Tibial nerve (tissue), 3 donors: ENCODE results near the gene GIPC2.

Source experiments
- POLR2A ChIP-seq, 2 donors: fragments of 450-650 bp; IDR thresholded peaks; one replicate each; pipeline ENCODE4 v1.6.1; 2017; ENCODE audit warnings: antibody characterized with exemption in 2 of 2, mild to moderate bottlenecking in 2 of 2, moderate library complexity in 2 of 2
- TF ChIP-seq, protein P1 (sequence below), 5 experiments: fragments of 200-600 bp in 3 of 5; fragments of 450-650 bp in 2 of 5; sonication (generic) in 3 of 5; IDR thresholded peaks; one replicate each; pipeline ENCODE4 v1.5.1; 2016 to 2019; ENCODE audit warnings: antibody characterized with exemption in 5 of 5, mild to moderate bottlenecking in 3 of 5, moderate library complexity in 2 of 5

DNA sequence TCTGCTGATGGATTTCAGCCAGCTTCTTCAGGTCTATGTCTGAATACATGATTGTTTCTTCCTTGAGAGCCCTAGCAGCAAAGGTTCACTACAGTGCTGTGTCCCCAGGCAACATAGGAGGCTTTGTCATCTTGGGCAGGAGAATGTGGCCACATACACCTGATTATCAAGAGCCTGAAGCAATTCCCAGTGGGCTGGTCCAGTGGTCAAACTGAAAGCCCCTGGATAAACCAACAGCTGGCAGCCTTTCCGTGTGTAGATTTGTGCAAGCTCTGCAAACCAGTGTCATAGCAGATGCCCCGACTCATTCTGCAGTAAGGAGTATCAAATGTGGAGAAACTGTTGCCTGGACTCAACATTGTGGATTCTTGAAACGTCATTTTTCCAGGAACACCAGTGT lies 2.3 kb upstream of the GIPC2 start:
- TF ChIP-seq, protein P1, sequence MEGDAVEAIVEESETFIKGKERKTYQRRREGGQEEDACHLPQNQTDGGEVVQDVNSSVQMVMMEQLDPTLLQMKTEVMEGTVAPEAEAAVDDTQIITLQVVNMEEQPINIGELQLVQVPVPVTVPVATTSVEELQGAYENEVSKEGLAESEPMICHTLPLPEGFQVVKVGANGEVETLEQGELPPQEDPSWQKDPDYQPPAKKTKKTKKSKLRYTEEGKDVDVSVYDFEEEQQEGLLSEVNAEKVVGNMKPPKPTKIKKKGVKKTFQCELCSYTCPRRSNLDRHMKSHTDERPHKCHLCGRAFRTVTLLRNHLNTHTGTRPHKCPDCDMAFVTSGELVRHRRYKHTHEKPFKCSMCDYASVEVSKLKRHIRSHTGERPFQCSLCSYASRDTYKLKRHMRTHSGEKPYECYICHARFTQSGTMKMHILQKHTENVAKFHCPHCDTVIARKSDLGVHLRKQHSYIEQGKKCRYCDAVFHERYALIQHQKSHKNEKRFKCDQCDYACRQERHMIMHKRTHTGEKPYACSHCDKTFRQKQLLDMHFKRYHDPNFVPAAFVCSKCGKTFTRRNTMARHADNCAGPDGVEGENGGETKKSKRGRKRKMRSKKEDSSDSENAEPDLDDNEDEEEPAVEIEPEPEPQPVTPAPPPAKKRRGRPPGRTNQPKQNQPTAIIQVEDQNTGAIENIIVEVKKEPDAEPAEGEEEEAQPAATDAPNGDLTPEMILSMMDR (IDR thresholded peaks at IDR 0.05), result no peak
- TF ChIP-seq POLR2A (IDR thresholded peaks at IDR 0.05), result no peak
